CD4-positive, alpha-beta T cell treated with Interferon gamma for 1 hour (primary cell): ENCODE measurements around the gene PRR23E.

Experiments
- DNase-seq: peaks from one replicate; pipeline ENCODE4 v3.0.0-alpha.2; 2020

PRR23E gene

GRCh38 chr3:127235706-127236105, 42.8 kb downstream of the PRR23E start:
- DNase-seq, result no peak

- no peak for DNase-seq
Measured at GRCh38 chr3:127237835-127238234, 44.9 kb downstream of the PRR23E start.

- no peak for DNase-seq
Measured at GRCh38 chr3:127238602-127239001, 45.7 kb downstream of the PRR23E start.

- DNase-seq, result no peak
Measured at GRCh38 chr3:127247292-127247691, 54.4 kb downstream of the PRR23E start.
